ENCODE measurements around the gene TAF5.
"Not testable (repeated sequence)": the region's sequence is repeated elsewhere in the genome, so short reads cannot be mapped to it uniquely, and the experiment has no call there.

TAF5 gene

GRCh38 chr10:103415581-103415980, 47.8 kb downstream of the TAF5 start:
- DNase-seq = no peak

GRCh38 chr10:103416436-103417147, 48.8 kb downstream of the TAF5 start:
- peak; percentile 13 for DNase-seq

- DNase-seq = not testable (repeated sequence)
Measured at GRCh38 chr10:103417148-103417469, 49.3 kb downstream of the TAF5 start.

- no peak for DNase-seq
Measured at GRCh38 chr10:103417601-103418000, 49.8 kb downstream of the TAF5 start.

GRCh38 chr10:103419101-103419500, 51.3 kb downstream of the TAF5 start:
- no peak for DNase-seq

GRCh38 chr10:103423748-103424147, 56.0 kb downstream of the TAF5 start:
- DNase-seq = no peak

- no peak for DNase-seq
Measured at GRCh38 chr10:103427866-103428265, 60.1 kb downstream of the TAF5 start.

- no peak for DNase-seq
Measured at GRCh38 chr10:103428989-103429643, 61.3 kb downstream of the TAF5 start.

- no peak for DNase-seq
Measured at GRCh38 chr10:103429647-103430046, 61.9 kb downstream of the TAF5 start.

GRCh38 chr10:103431902-103432301, 64.1 kb downstream of the TAF5 start:
- DNase-seq = no peak

- DNase-seq = no peak
Measured at GRCh38 chr10:103433858-103434257, 66.1 kb downstream of the TAF5 start.

Data from stimulated activated CD4-positive, alpha-beta T cell treated with anti-CD3 and anti-CD28 coated beads, Interleukin-1b, Interleukin-23, amount 100 ng/mL, for 48 hours (primary cell).